ENCODE results near the gene DEUP1.
"Not testable (repeated sequence)": the region's sequence is repeated elsewhere in the genome, so short reads cannot be mapped to it uniquely, and the experiment has no call there.

The DEUP1 gene

GRCh38 chr11:93361435-93361834 lies 30.9 kb downstream of the DEUP1 start:
- no peak for DNase-seq

DNA sequence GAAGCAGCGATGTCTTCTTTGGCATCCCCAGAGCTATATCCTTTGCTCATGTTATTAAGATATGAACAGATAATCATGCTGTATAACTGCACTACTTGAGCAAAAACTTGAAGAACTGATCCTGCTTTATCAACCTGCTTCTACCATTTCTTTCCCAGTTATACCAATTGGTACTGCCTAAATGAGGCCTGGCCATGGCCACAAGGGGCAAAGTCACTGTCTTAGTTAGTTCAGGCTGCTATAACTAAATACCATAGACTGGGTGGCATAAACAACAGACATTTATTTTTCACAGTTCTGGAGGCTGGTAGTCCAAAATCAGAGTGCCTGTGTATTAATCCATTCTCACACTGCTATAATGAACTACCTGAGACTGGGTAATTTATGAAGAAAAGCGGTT lies 37.5 kb downstream of the DEUP1 start:
- no peak for DNase-seq

- no peak for DNase-seq
Measured at GRCh38 chr11:93370260-93370659, 39.7 kb downstream of the DEUP1 start.

GRCh38 chr11:93389737-93390136 lies 59.2 kb downstream of the DEUP1 start:
- DNase-seq = no peak

- no peak for DNase-seq
Measured at GRCh38 chr11:93392867-93393266, 62.3 kb downstream of the DEUP1 start.

- no peak for DNase-seq
Measured at GRCh38 chr11:93393386-93393785, 62.8 kb downstream of the DEUP1 start.

DNA sequence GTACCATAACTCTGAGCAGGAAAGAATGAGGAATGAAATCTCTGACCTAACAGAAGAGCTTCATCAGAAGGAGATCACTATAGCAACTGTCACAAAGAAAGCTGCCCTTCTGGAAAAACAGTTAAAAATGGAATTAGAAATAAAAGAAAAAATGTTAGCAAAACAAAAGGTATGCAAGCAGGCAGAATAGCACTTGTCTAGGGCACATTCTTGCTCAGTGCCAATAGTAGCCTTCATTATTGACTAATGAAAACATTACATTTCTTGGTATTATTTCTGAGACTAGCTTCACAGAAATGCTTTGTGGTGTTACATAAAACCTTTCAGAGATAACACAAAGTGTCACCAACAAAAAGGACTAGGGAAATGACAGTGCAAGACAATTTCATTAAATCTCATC lies 63.9 kb downstream of the DEUP1 start:
- no peak for DNase-seq

DNA sequence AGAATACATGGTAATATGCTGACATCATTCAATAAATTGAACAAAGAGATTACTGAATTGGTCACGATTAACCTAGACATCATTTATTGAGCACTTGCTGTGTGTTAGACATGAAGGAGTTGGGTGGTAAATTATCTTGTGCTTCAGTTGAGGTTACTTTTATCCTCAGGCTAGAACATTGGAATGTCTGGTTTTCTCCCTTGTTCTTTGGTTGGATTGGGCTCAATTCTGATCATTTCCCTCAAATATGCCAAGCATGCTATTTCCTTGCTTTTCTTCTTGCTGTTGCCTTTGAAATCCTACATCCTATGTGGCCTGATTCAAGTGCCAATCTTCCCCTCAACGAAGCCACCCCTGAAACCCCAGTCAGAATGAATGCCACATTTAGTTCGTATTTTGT lies 65.8 kb downstream of the DEUP1 start:
- no peak for DNase-seq

GRCh38 chr11:93403930-93404329 lies 73.4 kb downstream of the DEUP1 start:
- DNase-seq = no peak

DNA sequence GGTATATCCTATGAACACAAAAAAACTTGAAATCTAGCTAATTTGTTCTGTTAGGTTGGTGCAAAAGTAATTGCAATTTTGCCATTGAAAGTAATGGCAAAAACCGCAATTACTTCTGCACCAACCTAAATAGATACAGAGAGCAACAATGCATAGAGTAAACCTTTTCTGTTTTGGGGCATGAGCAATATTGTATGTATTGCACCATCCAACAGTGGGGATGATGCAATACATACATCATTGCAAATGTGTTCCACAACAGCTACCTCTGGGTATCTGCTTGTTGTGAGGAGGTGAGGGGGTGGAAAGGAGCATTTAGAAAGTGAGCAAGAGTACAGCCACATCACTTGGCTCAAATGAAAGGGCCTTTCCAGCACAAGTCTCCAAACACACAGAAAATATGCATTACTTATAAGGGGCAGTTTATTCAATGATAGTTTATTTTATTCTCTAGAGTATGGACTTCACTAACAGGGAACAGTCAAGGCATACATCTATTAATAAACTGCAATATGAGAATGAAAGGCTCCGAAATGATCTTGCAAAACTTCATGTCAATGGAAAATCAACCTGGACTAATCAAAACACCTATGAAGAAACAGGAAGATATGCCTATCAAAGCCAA lies 77.3 kb downstream of the DEUP1 start:
- DNase-seq = no peak

DNA sequence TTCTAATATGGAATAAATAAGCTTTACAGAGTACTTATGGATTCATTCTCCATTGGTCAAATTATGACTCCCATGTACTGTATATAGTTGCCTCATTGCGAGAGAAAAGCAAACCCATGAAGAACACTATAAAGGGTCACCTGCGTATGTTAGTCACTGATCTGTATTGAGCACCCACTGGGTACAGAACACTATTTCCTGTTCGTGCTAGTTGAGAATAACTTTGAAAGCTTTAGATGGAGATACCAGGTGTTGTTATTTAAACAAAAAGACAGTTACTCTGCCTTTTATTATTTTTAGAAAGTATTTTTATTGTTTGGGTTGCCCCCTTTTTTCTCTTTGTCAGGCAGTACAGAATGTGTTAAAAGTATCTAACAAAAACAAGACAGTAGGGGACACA lies 79.9 kb downstream of the DEUP1 start:
- DNase-seq = no peak

GRCh38 chr11:93411705-93412104 lies 81.2 kb downstream of the DEUP1 start:
- DNase-seq = no peak

DNA sequence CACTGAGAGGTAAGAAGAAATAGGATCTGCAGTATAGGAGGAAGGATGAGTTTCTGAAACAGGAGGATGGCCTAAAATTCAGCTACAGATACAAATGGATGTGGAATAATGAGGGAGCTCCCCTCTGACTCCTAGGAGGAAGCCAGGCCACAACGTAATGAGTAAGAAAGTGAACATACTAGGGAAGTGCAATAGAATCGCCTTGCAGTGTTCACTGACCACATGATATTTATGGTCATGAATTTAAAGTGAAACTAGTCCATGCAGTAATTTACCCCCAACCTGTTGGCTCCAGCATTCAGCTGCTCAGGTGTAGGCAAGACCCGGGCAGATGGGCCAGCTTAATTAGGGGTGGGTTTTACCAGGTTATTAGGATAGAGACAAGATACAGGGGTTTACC lies 101.7 kb downstream of the DEUP1 start:
- no peak for DNase-seq

DNA sequence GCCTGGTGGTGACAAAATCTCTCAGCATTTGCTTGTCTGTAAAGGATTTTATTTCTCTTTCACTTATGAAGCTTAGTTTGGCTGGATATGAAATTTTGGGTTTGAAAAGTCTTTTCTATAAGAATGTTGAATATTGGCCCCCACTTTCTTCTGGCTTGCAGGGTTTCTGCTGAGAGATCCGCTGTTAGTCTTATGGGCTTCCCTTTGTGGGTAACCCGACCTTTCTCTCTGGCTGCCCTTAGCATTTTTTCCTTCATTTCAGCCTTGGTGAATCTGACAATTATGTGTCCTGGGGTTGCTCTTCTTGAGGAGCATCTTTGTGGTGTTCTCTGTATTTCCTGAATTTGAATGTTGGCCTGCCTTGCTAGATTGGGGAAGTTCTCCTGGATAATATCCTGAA lies 112.7 kb downstream of the DEUP1 start:
- DNase-seq = not testable (repeated sequence)

- no peak for DNase-seq
Measured at GRCh38 chr11:93444617-93445073, 114.1 kb downstream of the DEUP1 start.

DNA sequence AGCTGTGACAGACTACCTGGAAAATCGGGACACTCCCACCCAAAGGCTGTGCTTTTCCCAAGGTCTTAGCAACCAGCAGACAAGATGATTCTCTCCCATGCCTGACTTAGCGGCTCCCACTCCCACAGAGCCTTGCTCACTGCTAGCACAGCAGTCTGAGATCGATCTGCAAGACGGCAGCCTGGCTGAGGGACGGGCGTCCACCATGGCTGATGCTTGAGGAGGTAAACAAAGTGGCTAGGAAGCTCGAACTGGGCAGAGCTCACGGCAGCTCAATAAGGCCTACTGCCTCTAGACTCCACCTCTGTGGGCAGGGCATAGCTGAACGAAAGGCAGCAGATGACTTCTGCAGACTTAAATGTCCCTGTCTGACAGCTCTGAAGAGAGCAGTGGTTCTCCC lies 127.7 kb downstream of the DEUP1 start:
- DNase-seq = no peak

DNA sequence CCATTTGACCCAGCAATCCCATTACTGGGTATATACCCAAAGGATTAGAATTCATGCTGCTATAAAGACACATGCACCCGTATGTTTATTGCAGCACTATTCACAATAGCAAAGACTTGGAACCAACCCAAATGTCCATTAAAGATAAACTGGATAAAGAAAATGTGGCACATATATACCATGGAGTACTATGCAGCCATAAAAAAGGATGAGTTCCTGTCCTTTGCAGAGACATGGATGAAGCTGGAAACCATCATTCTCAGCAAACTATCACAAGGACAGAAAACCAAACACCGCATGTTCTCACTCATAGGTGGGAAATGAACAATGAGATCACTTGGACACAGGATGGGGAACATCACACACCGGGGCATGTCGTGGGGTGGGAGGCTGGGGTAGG lies 133.1 kb downstream of the DEUP1 start:
- DNase-seq = not testable (repeated sequence)

- DNase-seq = no peak
Measured at GRCh38 chr11:93464927-93465540, 134.5 kb downstream of the DEUP1 start.

DNA sequence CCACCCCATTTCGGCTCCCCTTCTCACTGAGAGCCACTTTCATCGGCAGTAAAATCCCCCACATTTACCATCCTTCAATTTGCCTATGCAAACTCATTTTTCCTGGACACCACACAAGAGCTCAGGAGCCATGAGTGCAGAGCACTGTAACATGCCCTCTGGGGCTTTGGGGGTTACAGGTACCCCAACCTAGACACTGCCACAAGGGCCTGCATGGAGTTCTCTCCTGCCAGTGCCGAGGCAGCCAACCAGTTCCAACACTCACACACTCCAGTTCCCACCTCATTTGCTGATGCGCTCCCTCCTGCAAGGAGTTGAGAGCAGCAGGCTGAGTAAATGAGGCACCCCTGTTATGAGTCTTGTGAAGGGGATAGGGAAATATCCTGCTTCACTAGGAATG lies 136.5 kb downstream of the DEUP1 start:
- no peak for DNase-seq

GRCh38 chr11:93468290-93468689 lies 137.7 kb downstream of the DEUP1 start:
- DNase-seq = no peak

DNA sequence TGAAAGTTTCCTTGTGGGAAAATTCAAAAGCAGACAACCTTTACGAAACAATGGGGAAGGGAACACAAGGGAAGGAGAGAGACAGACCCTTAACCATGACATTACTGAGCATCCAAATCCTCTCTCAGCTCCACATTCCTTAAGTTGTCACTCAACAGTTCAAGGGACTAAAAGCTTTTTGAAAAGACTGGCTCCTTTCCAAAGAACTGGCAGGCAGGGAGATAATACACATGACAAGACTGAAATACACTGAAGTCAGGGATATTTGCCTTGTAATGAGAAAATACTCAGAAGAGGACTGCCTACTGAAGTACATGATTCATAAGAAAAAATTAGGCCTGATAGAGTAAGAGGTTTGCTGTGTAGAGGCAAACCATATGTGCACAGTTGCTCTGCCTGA lies 143.6 kb downstream of the DEUP1 start:
- no peak for DNase-seq

DNA sequence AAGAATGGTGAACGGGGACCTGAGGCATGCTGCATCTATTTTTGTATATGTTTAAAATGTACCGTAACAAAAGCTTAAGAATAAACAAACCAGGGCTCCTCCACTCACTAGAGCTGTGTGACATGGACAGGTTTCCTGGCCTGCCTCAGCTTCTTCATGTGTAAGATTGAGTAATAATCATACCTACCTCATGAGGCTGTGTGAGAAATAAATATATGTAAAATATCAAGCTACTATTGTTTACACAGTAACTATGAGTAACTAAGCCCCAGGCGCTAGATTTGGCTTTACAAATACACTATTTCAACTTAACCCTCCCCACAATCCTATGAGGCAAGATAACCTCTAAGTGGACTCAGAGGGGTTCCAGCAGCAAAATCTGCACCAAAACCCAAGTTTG lies 146.3 kb downstream of the DEUP1 start:
- DNase-seq = no peak

- DNase-seq = peak; percentile 43
Measured at GRCh38 chr11:93477684-93478234, 147.2 kb downstream of the DEUP1 start.

DNA sequence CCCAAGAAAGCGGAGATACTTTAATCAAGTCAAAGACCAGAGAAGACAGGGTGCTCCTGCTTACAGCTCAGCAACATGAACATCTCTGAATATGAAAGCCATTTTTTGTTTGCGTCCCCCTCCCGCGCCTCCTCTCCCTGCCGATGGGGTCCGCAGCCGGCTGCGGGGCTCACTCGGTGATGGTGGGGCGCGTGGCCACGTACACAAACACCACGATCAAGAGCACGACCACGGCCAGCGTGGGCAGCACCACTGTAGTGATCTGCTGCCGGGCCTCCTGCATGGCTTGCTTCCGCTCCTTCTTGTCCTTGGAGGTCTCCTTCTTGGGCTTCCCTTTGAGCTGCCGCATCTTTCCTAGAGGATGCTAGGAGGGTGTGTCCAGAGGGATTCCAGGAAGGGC lies 148.3 kb downstream of the DEUP1 start:
- DNase-seq = no peak

DNA sequence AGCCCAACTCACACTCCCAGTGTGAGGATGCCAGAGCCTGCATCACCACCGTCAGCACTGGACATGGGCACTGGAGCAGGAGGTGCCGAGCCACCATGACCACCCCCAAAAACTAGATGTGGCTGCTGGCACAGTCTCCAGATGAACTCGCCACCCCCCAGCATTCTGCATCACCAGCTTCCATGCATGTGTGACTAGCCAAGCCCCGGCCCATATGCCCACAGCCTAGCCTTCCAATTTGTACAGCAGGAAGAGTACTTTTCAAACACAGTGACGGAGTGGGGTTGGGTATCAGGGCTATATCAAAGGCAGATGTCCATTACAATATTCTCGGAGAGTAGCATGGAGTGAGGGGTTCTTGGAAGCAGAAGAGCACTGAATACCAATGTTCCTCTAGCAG lies 149.7 kb downstream of the DEUP1 start:
- DNase-seq = peak; percentile 21

All from right forelimb (tissue), 1 donor.